Neural cell (in vitro differentiated cells): ENCODE results near the gene NUDCD3. TPM values are rescaled to one million over a fixed set of nuclear protein-coding genes. Genes with fewer than 3 reads are reported as not detected.

Experiments used
- H2AFZ ChIP-seq: fragments of 200-600, 300-800 bp; sonication (generic), shearing (Covaris generic); 2 replicates; pipeline ENCODE4 v1.6.0; 2014; ENCODE audit warnings: low read depth, mild to moderate bottlenecking, antibody characterized with exemption, low read length, moderate library complexity
- H3F3A ChIP-seq: fragments of 200-600 bp; shearing (Covaris generic); 2 replicates; pipeline ENCODE4 v1.6.1; 2016; ENCODE audit warnings: mild to moderate bottlenecking, moderate library complexity, mixed read lengths, antibody characterized with exemption, low read length; ENCODE audit not compliant: insufficient read depth, poor library complexity, severe bottlenecking
- H3K27ac ChIP-seq: fragments of 200-600, 300-800 bp; sonication (generic), shearing (Covaris generic); 2 replicates; pipeline ENCODE4 v1.5.1; 2014; ENCODE audit warnings: mild to moderate bottlenecking, low read length, moderate library complexity
- H3K27me3 ChIP-seq: fragments of 300-800, 200-600 bp; sonication (generic), shearing (Covaris generic); 2 replicates; pipeline ENCODE4 v1.6.0; 2014; ENCODE audit warnings: mild to moderate bottlenecking, low read depth, low read length, moderate library complexity; ENCODE audit not compliant: insufficient read depth
- H3K36me3 ChIP-seq: fragments of 300-800, 200-600 bp; sonication (generic), shearing (Covaris generic); 2 replicates; pipeline ENCODE4 v1.5.1; 2014; ENCODE audit warnings: mild to moderate bottlenecking, antibody characterized with exemption, low read length, moderate library complexity; ENCODE audit not compliant: insufficient read depth
- H3K4me2 ChIP-seq: fragments of 300-800, 200-600 bp; sonication (generic), shearing (Covaris generic); 2 replicates; pipeline ENCODE4 v1.6.0; 2014; ENCODE audit warnings: mild to moderate bottlenecking, low read length
- H3K4me3 ChIP-seq: fragments of 300-800, 200-600 bp; sonication (generic), shearing (Covaris generic); 2 replicates; pipeline ENCODE4 v1.5.1; 2014; ENCODE audit warnings: mild to moderate bottlenecking, low read length, moderate library complexity
- H3K79me2 ChIP-seq: fragments of 200-600 bp; shearing (Covaris generic); replicated peaks from 2 replicates; pipeline ENCODE4 v1.6.0; 2014; ENCODE audit warnings: mild to moderate bottlenecking, low read length, moderate library complexity; ENCODE audit not compliant: insufficient read depth
- H3K9ac ChIP-seq: fragments of 300-800, 200-600 bp; sonication (generic), shearing (Covaris generic); 2 replicates; pipeline ENCODE4 v1.6.1; 2016; ENCODE audit warnings: mild to moderate bottlenecking, low read length, mixed read lengths
- H3K9me2 ChIP-seq: fragments of 200-600 bp; shearing (Covaris generic); 2 replicates; pipeline ENCODE4 v1.6.1; 2016; ENCODE audit warnings: mild to moderate bottlenecking, low read length, mixed read lengths; ENCODE audit not compliant: insufficient read depth
- H3K9me3 ChIP-seq: fragments of 200-600, 300-800 bp; sonication (generic), shearing (Covaris generic); 2 replicates; pipeline ENCODE4 v1.6.1; 2016; ENCODE audit warnings: mild to moderate bottlenecking, mixed run types, low read length, moderate library complexity, mixed read lengths
- H4K20me1 ChIP-seq: fragments of 200-600 bp; shearing (Covaris generic); 2 replicates; pipeline ENCODE4 v1.6.1; 2016; ENCODE audit warnings: mild to moderate bottlenecking, mixed run types; ENCODE audit not compliant: insufficient read depth
- EP300 ChIP-seq: fragments of 450-650 bp; conservative IDR thresholded peaks from 2 replicates; pipeline ENCODE4 v1.6.1; 2014; ENCODE audit warnings: antibody characterized with exemption, mild to moderate bottlenecking, moderate library complexity; ENCODE audit not compliant: poor library complexity, severe bottlenecking
- EZH2 ChIP-seq: fragments of 200-600, 300-800 bp; shearing (Covaris generic), sonication (generic); IDR thresholded peaks from 2 replicates; pipeline ENCODE4 v1.6.1; 2014; ENCODE audit warnings: antibody characterized with exemption, low read length, borderline replicate concordance, mild to moderate bottlenecking; ENCODE audit not compliant: insufficient read depth, poor library complexity, severe bottlenecking
- MXI1 ChIP-seq: fragments of 450-650 bp; conservative IDR thresholded peaks from 2 replicates; pipeline ENCODE4 v1.6.1; 2014; ENCODE audit warnings: antibody characterized with exemption, mild to moderate bottlenecking; ENCODE audit not compliant: poor library complexity, severe bottlenecking
- POLR2AphosphoS5 ChIP-seq: IDR thresholded peaks from 2 replicates; pipeline ENCODE4 v1.6.1; 2012
- RAD21 ChIP-seq: fragments of 450-650 bp; conservative IDR thresholded peaks from 2 replicates; pipeline ENCODE4 v1.6.1; 2014; ENCODE audit warnings: antibody characterized with exemption, mild to moderate bottlenecking, moderate library complexity
- REST ChIP-seq: IDR thresholded peaks from 2 replicates; pipeline ENCODE4 v1.6.1; 2012; ENCODE audit warnings: borderline replicate concordance
- SMC3 ChIP-seq: fragments of 450-650 bp; conservative IDR thresholded peaks from 2 replicates; pipeline ENCODE4 v1.6.1; 2014; ENCODE audit warnings: antibody characterized with exemption, mild to moderate bottlenecking, moderate library complexity; ENCODE audit not compliant: poor library complexity
- TAF1 ChIP-seq: IDR thresholded peaks from 2 replicates; pipeline ENCODE4 v1.6.1; 2012; ENCODE audit warnings: low read depth
- polyA plus RNA-seq: library from polyadenylated mRNA; depleted of rRNA; stranded (reverse); fragments of >200 nt; gene quantifications from 2 replicates; pipeline ENCODE4 v1.2.3, GENCODE V29; 2014
- TF ChIP-seq, protein P1 (sequence below): fragments of 450-650 bp; IDR thresholded peaks from 2 replicates; pipeline ENCODE4 v1.5.1; 2014; ENCODE audit warnings: antibody characterized with exemption, mild to moderate bottlenecking, moderate library complexity; ENCODE audit not compliant: poor library complexity, severe bottlenecking

Gene NUDCD3
- polyA plus RNA-seq, 1 donor from 2014 or later, result 69.9 TPM

- H3K4me3 ChIP-seq, result no peak overlapping the region
- no peak overlapping the region for H3K27ac ChIP-seq
- H3F3A ChIP-seq, result no peaks in the 10 kb centered on the region
- H3K27me3 ChIP-seq, result no peaks in the 10 kb centered on the region
- H3K36me3 ChIP-seq, result no peaks in the 10 kb centered on the region
- no peaks in the 10 kb centered on the region for H3K9me3 ChIP-seq
- no peak for TF ChIP-seq POLR2AphosphoS5
- TF ChIP-seq, protein P1, sequence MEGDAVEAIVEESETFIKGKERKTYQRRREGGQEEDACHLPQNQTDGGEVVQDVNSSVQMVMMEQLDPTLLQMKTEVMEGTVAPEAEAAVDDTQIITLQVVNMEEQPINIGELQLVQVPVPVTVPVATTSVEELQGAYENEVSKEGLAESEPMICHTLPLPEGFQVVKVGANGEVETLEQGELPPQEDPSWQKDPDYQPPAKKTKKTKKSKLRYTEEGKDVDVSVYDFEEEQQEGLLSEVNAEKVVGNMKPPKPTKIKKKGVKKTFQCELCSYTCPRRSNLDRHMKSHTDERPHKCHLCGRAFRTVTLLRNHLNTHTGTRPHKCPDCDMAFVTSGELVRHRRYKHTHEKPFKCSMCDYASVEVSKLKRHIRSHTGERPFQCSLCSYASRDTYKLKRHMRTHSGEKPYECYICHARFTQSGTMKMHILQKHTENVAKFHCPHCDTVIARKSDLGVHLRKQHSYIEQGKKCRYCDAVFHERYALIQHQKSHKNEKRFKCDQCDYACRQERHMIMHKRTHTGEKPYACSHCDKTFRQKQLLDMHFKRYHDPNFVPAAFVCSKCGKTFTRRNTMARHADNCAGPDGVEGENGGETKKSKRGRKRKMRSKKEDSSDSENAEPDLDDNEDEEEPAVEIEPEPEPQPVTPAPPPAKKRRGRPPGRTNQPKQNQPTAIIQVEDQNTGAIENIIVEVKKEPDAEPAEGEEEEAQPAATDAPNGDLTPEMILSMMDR, result no peak
- no peak for TF ChIP-seq EZH2
- TF ChIP-seq TAF1, result no peak
- no peak for TF ChIP-seq SMC3
- no peak for TF ChIP-seq MXI1
- no peaks in the 10 kb centered on the region for H3K79me2 ChIP-seq
- no peaks in the 10 kb centered on the region for H3K9me2 ChIP-seq
- no peaks in the 10 kb centered on the region for H4K20me1 ChIP-seq
- no peak overlapping the region for H3K4me2 ChIP-seq
- no peak overlapping the region for H2AFZ ChIP-seq
- no peak overlapping the region for H3K9ac ChIP-seq
Observed at GRCh38 chr7:44372560-44373417, 117.7 kb downstream of the NUDCD3 start.

- H2AFZ ChIP-seq, result no peak overlapping the region
Observed at GRCh38 chr7:44368885-44369284, 121.6 kb downstream of the NUDCD3 start.

More at GRCh38 chr7:44368885-44369284, 121.6 kb downstream of the NUDCD3 start:
- H3F3A ChIP-seq, result no peaks in the 10 kb centered on the region
- no peaks in the 10 kb centered on the region for H3K9me2 ChIP-seq
- H3K27me3 ChIP-seq, result no peaks in the 10 kb centered on the region
- no peaks in the 10 kb centered on the region for H3K9me3 ChIP-seq
- H3K79me2 ChIP-seq, result no peaks in the 10 kb centered on the region
- no peaks in the 10 kb centered on the region for H3K36me3 ChIP-seq
- no peak overlapping the region for H3K9ac ChIP-seq
- no peak overlapping the region for H3K27ac ChIP-seq
- H3K4me3 ChIP-seq, result no peak overlapping the region
- TF ChIP-seq EP300, result no peak
- no peak for TF ChIP-seq REST
- TF ChIP-seq RAD21, result no peak
- TF ChIP-seq EZH2, result no peak
- no peak for TF ChIP-seq SMC3
- TF ChIP-seq MXI1, result no peak
- no peak overlapping the region for H3K4me2 ChIP-seq
- H4K20me1 ChIP-seq, result no peaks in the 10 kb centered on the region
